ENCODE results near the gene ATP2B2.
"Not testable (repeated sequence)": the region's sequence is repeated elsewhere in the genome, so short reads cannot be mapped to it uniquely, and the experiment has no call there.

Gene ATP2B2

DNA sequence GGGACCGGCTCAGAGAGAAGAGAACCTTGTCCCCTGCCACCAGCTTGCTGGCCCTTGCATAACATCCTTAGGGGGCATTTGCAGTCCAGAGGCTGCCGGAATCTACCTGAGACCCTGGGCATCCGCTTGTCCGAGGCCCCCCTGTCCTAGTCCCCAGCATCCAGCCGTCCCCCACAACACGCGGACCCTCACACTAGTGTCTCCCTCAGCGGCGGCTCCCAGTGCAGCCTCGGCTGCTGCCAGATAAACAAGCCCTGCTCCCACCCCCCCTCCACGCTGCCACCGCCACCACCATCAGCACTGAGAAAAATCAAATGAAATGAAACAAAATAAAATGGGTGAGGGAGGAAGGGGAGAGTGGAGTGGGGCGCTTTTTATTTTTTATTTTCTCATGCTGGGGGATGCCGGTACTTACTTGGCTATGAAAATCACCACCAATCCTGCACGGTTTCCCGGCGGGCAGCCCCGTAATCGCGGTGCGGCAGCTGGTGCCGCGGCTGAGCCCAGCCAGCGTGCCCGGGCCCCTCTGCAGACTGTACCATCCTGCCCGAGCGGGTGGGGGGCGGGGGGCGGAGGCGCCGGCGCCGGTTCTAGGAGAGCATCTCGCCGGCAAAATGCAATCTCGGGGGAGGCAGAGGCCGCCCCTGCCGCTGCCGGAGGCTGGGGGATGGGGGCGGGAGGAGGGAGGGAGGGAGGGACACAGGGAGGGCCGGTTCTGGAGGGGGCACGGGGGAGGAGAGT, at the start of gene ATP2B2:
ATP2B2 (minus strand) TSS at position 537 of the 741 bp plus-strand sequence. CDS start 56,043 bp downstream, outside the sequence.
- no peak for DNase-seq

DNA sequence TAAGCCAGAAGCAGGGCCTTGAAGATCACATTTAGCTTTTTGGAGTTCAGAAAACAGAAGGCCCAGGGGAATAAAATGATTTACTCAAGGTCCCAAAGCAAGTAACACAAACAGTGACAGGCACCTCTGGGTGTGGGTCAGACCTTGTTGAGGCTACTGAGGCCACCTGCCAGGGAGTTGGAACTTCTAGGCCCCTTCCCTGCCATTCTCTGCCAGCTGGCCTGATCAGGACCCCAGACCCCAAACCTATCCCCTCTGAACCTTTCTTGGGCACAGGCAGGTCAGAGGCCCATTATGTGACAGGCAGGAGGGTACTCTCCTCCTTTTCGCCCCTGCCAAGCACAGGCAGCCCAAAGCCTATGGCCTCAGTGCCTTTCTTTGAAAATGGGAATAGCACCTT, 49.4 kb upstream of the ATP2B2 start:
- no peak for DNase-seq

DNA sequence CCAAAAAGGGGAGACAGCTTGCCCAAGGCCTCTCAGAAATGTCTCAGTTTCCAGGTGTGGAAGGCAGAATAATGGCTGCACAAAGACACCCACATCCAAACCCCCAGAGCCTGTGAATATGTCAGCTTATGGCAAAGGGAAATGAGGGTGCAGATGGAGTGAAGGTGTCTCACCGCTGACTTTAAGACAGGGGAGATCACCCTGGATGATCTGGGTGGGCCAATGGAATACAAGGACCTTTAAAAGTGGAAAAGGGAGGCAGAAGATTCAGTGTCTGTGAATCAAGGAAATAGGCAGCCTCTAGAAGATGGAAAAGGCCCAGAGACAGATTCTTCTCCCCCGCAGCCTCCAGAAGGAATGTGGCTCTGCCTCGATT, 48.8 kb upstream of the ATP2B2 start:
- DNase-seq, result no peak

DNA sequence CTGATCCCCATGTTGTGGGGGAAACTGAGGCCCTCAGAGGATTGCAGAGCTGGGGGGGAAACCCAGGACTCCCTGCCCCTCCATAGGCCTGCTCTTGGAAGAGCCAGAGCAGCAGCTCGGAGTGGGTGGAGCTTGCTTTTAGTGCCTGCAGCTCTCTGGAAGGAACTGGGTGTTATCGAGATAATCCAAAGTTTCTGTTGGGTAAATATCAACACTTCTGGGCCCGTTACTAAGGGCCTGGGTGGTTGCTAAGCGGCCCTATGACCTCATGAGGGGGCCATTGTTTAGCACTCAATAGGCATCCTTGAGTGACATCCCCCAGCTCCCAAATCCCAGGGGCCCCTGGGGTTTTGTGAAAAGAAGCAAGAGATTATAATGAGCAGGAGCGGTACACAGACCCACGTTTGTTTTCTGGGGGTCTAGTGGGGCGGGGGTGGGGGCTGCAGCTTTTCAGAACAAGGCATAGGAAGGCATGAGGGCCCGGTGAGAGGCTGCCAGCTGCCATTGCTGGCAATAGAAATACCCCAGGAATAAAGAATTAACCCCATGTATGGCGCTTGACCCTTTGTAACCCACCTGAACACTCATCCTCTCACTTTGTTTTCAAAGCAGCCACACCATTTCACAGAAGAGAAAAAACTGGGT, 48.3 kb upstream of the ATP2B2 start:
- DNase-seq, result no peak

DNA sequence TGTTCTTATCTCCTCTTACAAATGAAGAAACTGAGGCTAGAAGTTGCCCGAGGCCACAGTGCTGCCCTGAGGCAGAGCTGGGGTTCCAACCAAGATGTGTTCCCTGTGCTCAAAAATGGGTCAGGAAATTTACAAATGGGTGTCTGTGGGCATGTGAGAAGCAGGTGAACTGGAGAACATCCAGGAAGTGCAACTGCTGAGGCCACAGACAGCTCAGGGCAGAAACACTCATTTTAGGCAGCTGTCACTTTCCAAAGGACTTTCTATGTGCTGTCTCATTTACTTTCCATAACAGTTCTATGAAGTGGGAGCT, 47.2 kb upstream of the ATP2B2 start:
- no peak for DNase-seq

DNA sequence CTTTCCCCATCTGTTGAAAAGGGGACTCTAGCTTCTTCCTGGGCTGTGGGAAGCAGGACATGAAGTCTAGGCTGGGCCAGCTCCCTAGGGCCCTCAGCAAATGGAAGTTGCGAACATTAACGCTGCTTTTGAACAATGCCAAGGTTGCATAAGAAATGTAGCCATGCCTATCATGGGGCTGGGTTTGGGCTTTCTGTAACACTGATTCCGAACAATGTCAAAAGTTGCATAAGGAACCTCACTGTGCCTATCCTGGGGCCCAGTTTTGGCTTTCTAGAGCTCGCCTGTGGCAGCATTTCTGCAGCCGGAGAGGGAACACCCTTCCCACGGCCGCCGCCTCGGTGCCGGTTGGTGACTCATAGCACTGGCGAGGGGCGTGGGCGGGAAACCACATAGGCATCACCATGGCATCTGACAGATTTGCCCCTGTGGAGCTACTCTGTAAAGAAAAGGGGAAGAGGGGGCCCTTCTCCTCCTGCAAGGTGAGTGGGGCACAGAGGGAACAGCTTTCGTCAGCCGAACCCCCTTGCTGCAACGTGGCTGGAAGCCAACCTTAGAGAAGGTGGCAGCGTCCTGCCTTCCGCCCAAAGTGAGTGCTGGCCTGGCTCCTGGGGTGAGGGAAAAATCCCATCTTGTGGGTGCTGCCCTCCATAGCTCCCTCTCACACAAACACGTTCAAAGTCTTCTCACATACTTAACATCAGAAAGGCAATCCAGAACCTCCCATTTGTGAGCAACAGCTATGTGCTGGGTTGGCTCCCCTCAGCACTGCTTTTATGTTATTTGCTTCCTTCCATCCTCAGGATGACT, 46.6 kb upstream of the ATP2B2 start:
- no peak for DNase-seq

DNA sequence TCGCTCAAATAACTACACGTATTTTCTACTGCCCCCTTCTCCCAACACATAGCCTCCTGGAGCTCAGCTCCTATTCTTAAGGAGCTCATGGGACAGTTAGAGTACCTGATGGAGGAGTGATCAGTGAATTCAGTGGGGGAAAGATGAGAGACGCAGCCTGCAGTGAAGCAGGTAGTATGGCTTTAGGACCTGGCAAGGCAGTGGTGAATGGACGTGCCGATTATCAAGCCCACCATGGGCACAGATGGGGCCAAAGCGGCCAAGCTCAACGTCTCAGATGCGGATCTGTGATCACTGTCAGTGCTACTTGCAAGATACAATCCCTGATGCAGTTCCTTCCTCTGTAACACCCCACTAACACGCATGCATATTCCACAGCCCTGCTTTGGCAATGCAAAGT, 45.8 kb upstream of the ATP2B2 start:
- DNase-seq, result no peak

DNA sequence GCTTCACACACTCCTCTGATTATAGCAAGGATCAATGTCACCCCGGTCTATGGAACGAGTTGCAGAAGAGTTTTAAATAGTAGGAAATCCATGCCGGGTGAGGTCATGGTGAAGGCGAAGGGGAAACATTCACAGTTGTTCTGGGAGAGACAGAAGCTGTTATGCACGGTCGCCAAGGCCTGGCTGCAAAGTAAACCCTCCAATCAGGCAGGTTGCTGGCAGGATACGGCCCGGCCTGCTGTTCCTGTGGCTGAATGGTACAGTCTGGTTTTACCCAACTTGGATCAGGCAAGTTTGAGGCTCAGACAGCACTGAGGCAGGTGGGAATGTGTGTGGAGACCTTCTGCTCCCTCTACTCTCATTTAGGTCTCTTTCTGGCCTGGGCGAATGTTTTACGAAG, 45.3 kb upstream of the ATP2B2 start:
- DNase-seq, result no peak

DNA sequence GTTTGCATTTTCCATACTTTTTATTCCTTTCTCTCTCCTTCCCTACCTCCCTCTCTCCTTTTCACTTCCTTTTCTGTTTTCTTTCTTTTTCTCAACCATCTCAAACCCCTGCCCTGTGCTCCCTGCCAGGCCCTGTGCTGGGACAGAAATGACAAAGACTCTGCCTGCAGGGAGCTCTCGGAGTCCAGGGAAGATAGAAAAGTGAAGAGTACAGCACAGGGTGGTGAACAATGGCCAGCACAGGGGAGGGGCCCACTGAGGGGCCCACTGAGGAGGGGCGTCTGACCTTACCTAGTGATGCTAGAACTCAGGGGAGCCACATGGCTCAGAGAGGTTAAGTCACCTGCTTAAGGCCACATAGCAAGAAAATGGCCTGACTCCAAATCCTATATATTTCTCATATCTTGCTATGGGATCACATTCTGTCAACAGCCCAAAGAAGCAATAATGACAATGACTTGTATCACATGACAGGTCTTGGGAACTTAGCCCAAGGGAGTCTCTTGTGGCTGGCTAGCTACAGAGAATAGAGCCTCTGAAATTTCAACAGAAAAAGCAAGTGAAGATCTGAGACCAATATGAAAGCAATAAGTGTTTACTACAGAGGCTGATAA, 44.3 kb upstream of the ATP2B2 start:
- no peak for DNase-seq

DNA sequence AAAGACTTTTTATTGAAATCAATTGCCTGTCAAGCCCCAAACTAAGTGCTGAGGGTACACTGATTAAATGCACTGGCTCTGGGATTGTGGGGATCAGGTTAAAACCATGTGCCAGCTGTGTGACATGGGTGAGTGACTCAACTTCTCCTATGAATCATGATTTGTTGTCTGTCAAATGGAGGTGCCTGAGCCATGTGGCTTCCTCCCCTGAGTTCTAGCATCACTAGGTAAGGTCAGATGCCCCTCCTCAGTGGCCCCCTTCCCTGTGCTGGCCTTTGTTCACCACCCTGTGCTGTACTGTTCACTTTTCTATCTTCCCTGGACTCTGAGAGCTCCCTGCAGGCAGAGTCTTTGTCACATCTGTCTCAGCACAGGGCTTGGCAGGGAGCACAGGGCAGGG, 43.6 kb upstream of the ATP2B2 start:
- no peak for DNase-seq

DNA sequence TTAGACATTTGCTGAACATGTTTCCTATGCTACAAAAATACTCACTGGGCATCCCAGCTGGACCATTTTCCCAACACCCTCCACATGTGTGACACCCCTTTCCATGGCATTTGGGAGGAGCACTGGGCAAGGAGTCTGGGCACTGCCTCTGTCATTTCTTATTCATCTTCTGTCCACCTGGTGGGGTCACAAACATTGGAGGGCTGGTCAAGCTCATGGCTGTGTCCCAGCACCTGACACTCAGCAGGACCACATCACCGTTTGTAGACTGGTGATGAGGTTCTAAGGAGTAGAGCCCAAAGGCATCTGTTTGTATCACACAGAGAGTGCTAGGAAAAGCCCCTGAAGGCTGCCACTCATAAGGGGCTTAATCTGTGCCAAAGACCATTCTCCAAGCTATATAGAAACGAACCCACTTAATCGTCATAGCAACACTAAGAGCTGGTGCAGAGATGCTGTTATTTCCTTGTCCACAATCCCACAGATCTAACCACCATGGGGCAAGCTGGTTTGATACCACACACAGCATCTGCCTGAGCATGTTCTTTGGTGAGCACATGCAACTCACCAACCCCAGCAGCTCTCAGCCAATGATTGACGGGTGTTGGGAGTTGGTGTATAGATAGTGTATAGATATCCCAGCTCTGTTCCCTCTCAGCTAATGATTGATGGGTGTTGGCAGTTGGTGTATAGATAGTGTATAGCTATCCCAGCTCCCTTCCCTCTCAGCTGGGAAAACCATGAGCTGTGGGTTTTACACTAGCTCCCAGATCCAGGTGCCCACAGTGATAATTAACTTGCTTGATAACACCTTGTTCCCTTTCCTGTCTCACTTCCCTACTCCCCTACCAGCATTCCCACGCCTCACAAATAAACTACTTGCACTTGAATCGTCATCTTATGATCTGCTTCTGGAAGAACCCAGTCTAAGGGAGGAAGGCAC, 42.7 kb upstream of the ATP2B2 start:
- no peak for DNase-seq

DNA sequence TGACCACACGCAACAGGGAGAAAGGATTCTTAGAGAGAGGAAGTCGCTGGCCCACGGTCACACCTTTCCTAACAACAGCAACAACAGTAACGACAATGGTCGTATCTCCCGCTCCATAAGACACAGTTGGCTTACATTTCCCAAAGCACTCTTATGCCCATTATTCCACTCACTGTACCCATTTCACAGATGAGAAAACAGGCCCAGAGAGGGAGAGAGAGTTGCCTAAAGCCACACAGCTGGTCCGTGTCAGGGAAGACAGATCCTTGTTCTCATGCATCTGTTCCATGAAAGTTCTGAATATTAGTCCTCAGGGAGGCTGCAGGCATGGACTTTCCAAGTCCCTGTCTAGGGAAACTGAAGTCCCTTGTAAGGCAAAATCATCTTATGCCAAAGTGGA, 42.0 kb upstream of the ATP2B2 start:
- no peak for DNase-seq

DNA sequence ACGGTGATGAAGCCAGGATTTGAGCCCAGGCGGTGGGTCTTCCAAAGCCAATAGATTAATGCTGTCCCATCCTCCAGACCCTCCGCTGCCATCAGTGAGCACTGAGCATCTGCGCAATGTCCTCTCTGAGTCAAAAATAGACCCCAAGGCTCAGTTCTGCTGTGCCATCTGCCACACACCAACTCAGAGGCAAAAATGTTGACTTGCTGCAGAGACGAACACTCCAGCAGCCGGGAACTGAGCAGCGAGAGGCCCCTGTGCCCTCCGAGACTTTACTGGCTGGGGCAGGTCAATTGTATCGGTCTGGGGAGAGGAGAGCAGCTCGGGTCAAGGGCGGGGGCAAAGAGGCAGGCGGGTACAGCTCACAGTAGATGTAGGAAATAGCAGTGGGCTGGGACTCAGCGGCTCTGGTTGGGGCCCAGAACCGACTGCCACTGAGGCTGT, 41.5 kb upstream of the ATP2B2 start:
- DNase-seq, result no peak

DNA sequence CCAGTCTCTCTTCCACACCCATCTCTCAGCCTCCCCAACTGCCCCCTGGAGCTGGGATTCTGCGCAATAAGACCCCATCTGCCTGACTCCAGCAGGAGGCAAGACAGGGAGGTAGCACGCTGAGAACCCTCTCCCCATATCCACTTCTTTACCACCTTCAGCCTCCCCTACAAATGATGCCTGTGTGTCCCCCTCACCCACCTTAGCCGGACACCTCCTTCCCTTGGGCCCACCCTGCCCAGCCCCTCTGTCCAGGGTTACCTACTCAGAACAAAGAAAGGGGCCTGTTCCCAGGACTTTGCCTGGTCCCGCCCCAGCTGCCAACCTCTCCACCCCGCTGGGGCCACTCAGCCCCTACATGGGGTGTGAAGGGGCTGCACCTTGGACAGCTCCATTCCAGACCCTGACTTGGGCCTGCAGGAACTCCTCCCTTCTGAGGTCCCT, 40.8 kb upstream of the ATP2B2 start:
- no peak for DNase-seq

DNA sequence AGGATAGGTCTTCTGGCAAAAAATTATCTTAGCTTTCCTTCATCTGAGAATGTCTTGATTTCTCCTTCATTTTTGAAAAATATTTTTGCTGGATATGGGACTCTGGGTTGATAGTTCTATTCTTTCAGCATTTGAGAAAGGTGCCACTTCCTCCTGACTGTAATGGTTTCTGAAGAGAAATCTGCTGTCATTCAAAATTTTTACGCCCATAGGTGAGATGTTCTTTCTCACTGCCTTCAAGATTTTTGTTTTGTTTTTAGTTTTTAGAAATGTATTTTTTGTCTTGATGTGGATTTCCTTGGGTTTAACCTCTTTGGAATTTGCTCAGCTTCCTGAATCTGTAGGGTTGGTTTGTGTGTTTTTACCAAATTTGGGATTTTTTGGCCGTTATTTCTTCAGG, 37.1 kb upstream of the ATP2B2 start:
- DNase-seq, result no peak

DNA sequence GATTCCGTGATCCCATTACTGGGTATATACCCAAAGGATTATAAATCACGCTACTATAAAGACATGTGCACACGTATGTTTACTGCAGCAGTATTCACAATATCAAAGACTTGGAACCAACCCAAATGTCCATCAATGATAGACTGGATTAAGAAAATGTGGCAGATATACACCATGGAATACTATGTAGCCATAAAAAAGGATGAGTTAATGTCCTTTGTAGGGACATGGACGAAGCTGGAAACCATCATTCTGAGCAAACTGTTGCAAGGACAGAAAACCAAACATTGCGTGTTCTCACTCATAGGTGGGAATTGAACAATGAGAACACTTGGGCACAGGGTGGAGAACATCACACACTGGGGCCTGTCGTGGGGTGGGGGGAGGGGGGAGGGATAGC, 35.0 kb upstream of the ATP2B2 start:
- DNase-seq, result not testable (repeated sequence)

DNA sequence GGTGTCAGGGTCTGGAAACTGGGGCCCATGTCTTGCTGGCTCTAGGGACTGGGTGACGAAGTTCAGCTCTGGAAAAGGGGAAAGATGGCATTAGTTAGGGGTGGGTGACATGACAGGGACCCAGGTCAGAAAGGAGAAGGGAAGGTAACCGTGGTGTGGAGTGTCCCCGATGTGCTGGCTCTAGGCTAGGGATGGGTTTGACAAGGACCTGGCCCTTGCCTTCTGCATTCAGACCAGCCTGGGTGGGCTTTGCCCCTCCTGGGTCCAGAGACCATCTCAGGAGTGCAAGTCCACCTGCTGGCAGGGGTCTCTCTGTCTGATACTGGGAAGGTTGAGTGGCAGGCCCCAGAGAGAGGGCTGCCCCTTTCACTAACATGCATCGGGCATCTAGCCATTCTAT, 28.7 kb upstream of the ATP2B2 start:
- DNase-seq, result no peak

DNA sequence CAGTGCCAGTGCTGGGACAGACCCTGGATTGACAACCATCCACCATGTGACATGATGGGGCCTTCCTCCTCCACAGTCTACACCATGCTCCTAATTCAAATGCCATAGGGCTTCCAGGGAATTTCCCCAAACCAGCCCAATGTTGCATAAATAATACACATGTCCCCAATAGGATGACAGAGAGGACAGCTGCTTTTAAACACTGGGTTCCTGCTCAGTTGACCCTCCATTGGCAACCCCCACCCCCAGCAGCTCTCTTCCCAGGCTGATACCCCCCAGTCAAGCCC, 28.3 kb upstream of the ATP2B2 start:
- no peak for DNase-seq

DNA sequence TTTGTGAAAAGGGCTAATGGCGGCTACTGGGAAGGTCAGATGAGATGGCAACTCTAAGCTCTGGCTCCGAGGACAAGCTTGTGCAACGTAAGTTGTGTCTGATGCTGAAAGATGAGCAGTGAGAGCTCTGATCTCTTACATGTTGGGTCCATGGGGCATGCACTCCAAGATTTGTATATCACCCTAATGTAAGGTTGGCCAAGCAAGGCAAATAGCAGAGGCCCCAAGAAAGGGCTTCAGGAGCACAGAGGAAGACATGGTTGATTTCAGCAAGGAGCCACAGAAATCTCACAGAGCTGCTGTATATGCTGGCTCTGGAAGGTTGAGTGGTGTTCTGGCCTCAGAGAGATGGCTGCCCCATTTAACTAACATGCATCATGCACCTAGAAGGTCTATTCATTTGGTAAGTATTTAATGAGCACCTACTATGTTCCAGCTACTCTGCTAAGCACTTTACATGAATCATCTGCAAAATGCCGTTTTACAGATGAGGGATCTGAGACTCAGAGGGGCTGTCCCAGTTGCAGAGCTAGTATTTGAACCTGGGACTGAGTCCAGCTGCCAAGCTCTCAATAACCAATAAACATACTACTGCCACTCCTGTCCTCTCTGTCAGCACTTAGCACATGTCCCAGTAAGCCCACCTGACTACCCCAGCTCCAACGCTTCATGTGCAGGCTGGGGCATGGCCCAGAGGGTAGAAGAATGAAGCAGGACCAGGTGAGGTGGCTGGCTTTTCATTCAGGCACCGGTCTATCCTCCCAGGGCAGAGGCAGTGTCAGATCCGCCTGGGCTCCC, 27.8 kb upstream of the ATP2B2 start:
- no peak for DNase-seq

DNA sequence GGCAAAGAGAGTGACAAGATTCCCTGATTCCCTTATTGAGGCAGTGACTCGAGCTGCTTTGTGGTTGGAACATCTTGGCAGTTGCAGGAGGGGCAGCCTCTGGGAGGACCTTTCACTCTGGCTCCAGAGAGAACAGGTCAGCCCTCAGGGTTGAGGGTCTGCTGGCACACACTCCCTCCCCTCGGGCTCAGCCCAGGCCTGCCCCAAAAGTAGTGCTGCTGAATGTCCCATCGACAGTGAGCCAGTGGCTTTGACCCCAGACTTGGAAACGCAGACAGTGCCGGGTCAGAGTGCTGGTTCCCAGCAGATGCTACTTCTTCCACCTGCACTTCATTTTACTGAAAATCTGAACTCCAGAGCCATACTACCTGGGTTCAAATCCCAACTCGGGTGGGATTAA, 25.6 kb upstream of the ATP2B2 start:
- DNase-seq, result no peak

DNA sequence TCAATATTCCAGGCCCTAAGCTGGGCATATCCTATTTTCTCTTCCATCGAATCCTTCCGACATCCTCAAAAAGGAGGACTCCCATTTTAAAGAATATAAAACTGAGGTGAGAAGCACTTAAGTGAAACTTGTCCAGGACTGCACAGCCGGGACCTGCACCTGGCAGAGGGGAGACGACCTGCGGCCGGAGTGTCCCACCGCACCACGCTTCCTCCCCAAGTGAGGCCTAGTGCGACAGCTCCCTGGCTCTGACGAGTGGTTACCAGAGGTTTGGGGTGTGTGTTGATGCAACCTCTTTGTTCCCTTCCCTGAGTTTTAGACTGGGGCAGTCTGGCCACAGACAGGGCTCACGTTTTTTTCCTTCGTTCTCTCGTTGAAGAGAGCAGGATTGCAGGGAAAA, 24.9 kb upstream of the ATP2B2 start:
- no peak for DNase-seq

DNA sequence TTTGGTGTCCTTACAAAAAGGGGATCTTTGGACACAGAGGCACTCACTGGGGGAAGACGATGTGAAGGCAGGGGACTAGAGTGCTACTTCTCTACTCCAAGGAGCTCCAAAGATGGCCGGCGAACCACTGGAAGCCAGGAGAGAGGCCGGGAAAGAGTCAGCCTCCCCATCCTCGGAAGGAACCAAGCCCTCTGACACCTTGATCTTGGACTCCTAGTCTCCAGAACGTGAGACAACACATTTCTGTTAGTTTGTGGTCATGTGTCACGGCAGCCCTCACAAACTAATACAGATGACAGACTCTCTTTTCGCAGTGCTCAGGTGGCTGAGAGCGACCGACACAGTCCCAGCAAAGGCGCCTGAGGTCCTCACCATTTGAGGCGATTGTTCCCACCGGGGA, 24.4 kb upstream of the ATP2B2 start:
- no peak for DNase-seq
